Aorta (tissue), 5 donors: ENCODE measurements around the gene RO60. TPM values are rescaled to one million over a fixed set of nuclear protein-coding genes. Genes with fewer than 3 reads are reported as not detected.

Experiments used
- ATAC-seq: fragments of 200-7000 bp; cut with Tn5 transposase; one replicate; pipeline ENCODE4 v1.9.1; 2022; ENCODE audit warnings: moderate library complexity; ENCODE audit not compliant: low FRiP score
- DNase-seq, 2 donors: peaks; one replicate each; pipeline ENCODE4 v3.0.0-alpha.2; 2020
- H3K27ac ChIP-seq, 2 donors: one replicate each; pipeline ENCODE4 v1.5.1; 2013; ENCODE audit warnings: low read length in 2 of 2, mild to moderate bottlenecking in 2 of 2, moderate library complexity in 2 of 2, control low read depth in 1 of 2, inconsistent platforms in 1 of 2, low read depth in 1 of 2
- H3K27me3 ChIP-seq, 2 donors: one replicate each; pipeline ENCODE4 v1.6.1; 2013; ENCODE audit warnings: control low read depth in 1 of 2, low read length in 1 of 2, mild to moderate bottlenecking in 1 of 2, moderate library complexity in 1 of 2; ENCODE audit not compliant: insufficient read depth in 2 of 2, control insufficient read depth in 1 of 2
- H3K36me3 ChIP-seq, 2 donors: one replicate each; pipeline ENCODE4 v1.6.1; 2013; ENCODE audit warnings: control low read depth in 1 of 2, low read length in 1 of 2, mild to moderate bottlenecking in 1 of 2; ENCODE audit not compliant: insufficient read depth in 2 of 2, control insufficient read depth in 1 of 2
- H3K4me1 ChIP-seq, 2 donors: one replicate each; pipeline ENCODE4 v1.6.1; 2013; ENCODE audit warnings: low read length in 2 of 2, control low read depth in 1 of 2, mild to moderate bottlenecking in 1 of 2, moderate library complexity in 1 of 2; ENCODE audit not compliant: insufficient read depth in 2 of 2, control insufficient read depth in 1 of 2
- H3K4me3 ChIP-seq, 2 donors: one replicate each; pipeline ENCODE4 v1.5.1; 2013; ENCODE audit warnings: low read length in 2 of 2, control low read depth in 1 of 2, mild to moderate bottlenecking in 1 of 2
- H3K9me3 ChIP-seq: one replicate; pipeline ENCODE4 v1.6.1; 2013; ENCODE audit warnings: mild to moderate bottlenecking, low read length; ENCODE audit not compliant: control insufficient read depth
- WGBS, 2 donors: extraction: QIAGEN DNeasy Blood & Tissue Kit; methylation state at CpG; one replicate each; pipeline ENCODE4 v1.1.7; 2013; 5-methylcytosine and 5-hydroxymethylcytosine counted together
- intact Hi-C, 2 donors: fragments of 100-400 bp; cut with DNase I; formaldehyde crosslinking; loops; one replicate each; pipeline versions ENCODE4 v1.14.2 to v1.15.0; 2022
- polyA plus RNA-seq, 2 donors: library from polyadenylated mRNA; stranded (reverse); fragments of 200-250 nt; gene quantifications; one replicate each; pipeline ENCODE4 v1.2.3, GENCODE V29; 2013
- total RNA-seq, 2 donors: library from RNA; stranded (reverse); fragmentation: NEBNext Ultra II Directional; extraction: Animal tissue kit (Norgen Biotek cat#: 25700); gene quantifications; one replicate each; pipeline ENCODE4 v1.2.1, GENCODE V29; 2021
- donor health status: healthy with polysubstance abuse.
- donor health status: Bipolar disorder and iron deficiency.
- donor health status: DM: no; HTN: no; CAD: no.
- donor health status: DM: no; HTN: no; CAD: no.
- donor health status: DM: yes; HTN: yes; CAD: no.

RO60 gene
- total and polyA plus RNA-seq, 4 donors, result 6.4 to 71.7 (median 35.4) TPM

DNA sequence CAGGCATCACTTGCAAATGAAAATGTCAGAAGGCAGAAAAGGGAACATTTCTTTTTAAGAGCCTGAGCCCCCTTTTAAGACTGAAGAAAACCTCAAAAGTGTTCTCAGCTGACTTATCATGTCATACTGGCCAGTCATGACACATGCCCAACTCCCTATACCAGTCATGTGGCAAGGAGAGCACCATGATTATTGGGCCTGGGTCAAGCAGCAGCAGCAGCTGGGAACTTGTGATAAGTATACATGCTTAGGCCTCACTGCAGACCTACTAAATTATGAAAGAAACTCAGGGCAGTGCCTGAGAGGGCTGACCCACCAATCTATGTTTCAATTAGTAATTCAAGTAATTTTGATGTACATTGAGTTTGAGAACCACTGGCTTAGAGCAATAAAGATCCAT, 8.6 kb downstream of the RO60 start:
- Histone ChIP-seq H3K27ac (no peak overlapping the region), H3K4me3 (no peak overlapping the region), H3K9me3 (no peaks in the 10 kb centered on the region), H3K36me3 (peaks cover 0 to 3% of the 10 kb centered on the region in 2 donors), H3K27me3 (no peaks in the 10 kb centered on the region), H3K4me1 (peaks cover 2 to 4% of the 10 kb centered on the region in 2 donors)
- intact Hi-C loops, result no loop called here
- DNase-seq (no peak), ATAC-seq (no peak)

DNA sequence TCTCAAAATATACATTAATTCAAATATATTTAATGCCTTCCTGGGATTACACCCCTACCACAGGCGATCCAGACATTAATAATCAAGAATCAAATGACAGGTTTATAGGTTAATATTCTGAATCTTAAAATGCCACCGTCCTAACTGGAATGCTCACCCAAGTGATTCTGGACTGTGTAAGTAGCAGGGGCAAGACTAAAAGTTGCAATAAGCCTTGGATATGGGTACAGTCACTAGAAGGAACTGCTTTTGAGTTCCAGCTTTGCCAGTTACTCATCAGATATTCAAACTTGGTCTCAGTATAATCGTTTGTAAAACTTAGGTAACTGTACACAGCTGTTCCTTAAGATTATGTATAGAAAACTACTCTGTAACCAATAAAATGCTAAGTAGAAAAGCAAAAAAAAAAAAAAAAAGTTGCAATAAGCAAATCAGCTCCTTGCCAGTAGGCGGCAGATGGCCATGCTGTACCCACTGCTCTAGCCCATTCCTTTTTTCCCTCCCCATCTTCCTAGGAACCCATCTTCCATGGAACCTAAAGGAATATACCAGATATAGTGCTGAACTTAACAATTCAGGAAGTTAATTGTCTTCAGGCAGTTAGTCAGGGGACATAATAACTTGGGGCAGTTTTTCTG, 10.5 kb downstream of the RO60 start:
- ATAC-seq (no peak), DNase-seq (no peak)
- peaks cover 0 to 2% of the 10 kb centered on the region in 2 donors for H3K4me1 ChIP-seq
- no peak overlapping the region for H3K4me3 ChIP-seq
- 84 to 87% methylated on average over 4 of the region's 4 CpGs for WGBS, 2 donors
- intact Hi-C loops, result no loop called here
- no peaks in the 10 kb centered on the region for H3K9me3 ChIP-seq
- H3K27me3 ChIP-seq, result no peaks in the 10 kb centered on the region
- no peak overlapping the region for H3K27ac ChIP-seq
- peaks cover 0 to 3% of the 10 kb centered on the region in 2 donors for H3K36me3 ChIP-seq

DNA sequence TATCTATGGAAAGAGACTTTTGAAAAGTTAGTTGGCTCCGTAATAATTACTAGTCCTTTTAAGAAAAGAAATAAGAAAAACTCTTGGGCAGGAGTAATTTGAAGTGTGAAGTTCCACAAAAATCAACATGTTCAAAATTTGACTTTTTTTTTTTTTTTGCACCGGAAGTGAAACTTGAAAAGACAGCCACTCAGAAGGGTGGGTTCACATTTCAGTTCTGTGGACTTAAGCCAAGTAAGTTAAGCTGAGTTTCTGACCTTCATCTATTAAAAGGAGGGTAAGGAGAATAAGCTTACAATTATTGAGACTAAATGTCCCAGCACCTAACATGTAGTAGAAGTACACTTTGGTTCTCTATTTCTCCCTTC, 11.0 kb downstream of the RO60 start:
- intact Hi-C loops, result no loop called here
- H3K36me3 ChIP-seq, result peaks cover 0 to 3% of the 10 kb centered on the region in 2 donors
- no peak overlapping the region for H3K4me3 ChIP-seq
- H3K4me1 ChIP-seq, result peaks cover 0 to 2% of the 10 kb centered on the region in 2 donors
- DNase-seq (no peak), ATAC-seq (no peak)
- H3K27me3 ChIP-seq, result no peaks in the 10 kb centered on the region
- no peaks in the 10 kb centered on the region for H3K9me3 ChIP-seq
- 65 to 71% methylated on average over 2 of the region's 2 CpGs for WGBS, 2 donors
- H3K27ac ChIP-seq, result no peak overlapping the region

DNA sequence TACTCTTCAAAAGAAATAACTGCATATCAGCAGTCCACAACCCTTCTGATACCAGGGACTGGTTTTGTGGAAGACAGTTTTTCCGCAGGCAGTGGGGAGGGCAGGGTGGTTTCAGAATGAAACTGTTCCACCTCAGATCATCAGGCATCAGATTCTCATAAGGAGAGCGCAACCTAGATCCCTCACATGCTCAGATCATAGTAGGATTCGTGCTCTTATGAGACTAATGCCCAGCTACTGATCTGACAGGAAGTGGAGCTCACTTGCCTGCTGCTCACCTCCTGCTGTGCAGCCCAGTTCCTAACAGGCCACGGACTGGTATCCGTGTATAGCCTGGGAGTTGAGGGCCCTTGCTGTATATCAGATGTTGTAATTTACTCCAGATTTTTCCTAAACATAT, 11.5 kb downstream of the RO60 start:
- Histone ChIP-seq H3K27me3 (no peaks in the 10 kb centered on the region), H3K27ac (no peak overlapping the region), H3K4me1 (peaks cover 0 to 2% of the 10 kb centered on the region in 2 donors), H3K36me3 (peaks cover 0 to 3% of the 10 kb centered on the region in 2 donors), H3K9me3 (no peaks in the 10 kb centered on the region), H3K4me3 (no peak overlapping the region)
- DNase-seq (no peak), ATAC-seq (no peak)
- 61 to 69% methylated on average over 5 of the region's 5 CpGs for WGBS, 2 donors
- intact Hi-C loops, result no loop called here

DNA sequence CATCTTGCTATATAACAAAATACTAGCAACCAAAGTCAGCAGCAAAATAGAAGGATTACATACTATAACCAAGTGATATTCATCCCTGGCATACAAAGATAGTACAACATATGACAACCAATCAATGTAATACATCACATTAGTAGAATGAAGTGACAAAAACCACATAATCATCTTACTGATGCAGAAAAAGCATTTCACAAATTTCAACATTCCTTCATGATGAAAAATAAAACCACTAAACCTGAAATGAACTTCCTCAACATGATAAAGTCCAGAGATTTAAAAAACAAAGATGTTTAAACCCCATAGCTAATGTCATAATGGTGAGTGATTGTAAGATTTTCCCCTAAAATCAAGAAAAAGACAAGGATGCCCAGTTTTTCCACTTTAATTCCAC, 18.6 kb downstream of the RO60 start:
- ATAC-seq (no peak), DNase-seq (no peak)
- Histone ChIP-seq H3K36me3 (peaks cover 0 to 4% of the 10 kb centered on the region in 2 donors), H3K27me3 (no peaks in the 10 kb centered on the region), H3K4me3 (no peak overlapping the region), H3K4me1 (no peaks in the 10 kb centered on the region), H3K9me3 (no peaks in the 10 kb centered on the region), H3K27ac (no peak overlapping the region)
- intact Hi-C loops, result no loop called here

GRCh38 chr1:193079187-193079586, 19.8 kb downstream of the RO60 start:
- intact Hi-C loops, result no loop called here
- no peaks in the 10 kb centered on the region for H3K4me1 ChIP-seq
- 92 to 95% methylated on average over 3 of the region's 3 CpGs for WGBS, 2 donors
- H3K9me3 ChIP-seq, result no peaks in the 10 kb centered on the region
- peaks cover 0 to 9% of the 10 kb centered on the region in 2 donors for H3K36me3 ChIP-seq
- DNase-seq (no peak), ATAC-seq (no peak)
- no peak overlapping the region for H3K4me3 ChIP-seq
- no peak overlapping the region for H3K27ac ChIP-seq
- H3K27me3 ChIP-seq, result no peaks in the 10 kb centered on the region

GRCh38 chr1:193083365-193084088, 24.1 kb downstream of the RO60 start:
- Histone ChIP-seq H3K9me3 (no peaks in the 10 kb centered on the region), H3K27ac (no peak overlapping the region), H3K4me3 (no peak overlapping the region), H3K27me3 (no peaks in the 10 kb centered on the region), H3K4me1 (no peaks in the 10 kb centered on the region), H3K36me3 (peaks cover 0 to 7% of the 10 kb centered on the region in 2 donors)
- DNase-seq (no peak), ATAC-seq (no peak)
- intact Hi-C loops, result no loop called here
- 88 to 89% methylated on average over 6 of the region's 6 CpGs for WGBS, 2 donors

- DNase-seq (no peak), ATAC-seq (no peak)
- Histone ChIP-seq H3K4me1 (no peaks in the 10 kb centered on the region), H3K9me3 (no peaks in the 10 kb centered on the region), H3K36me3 (peaks cover 0 to 7% of the 10 kb centered on the region in 2 donors), H3K27me3 (no peaks in the 10 kb centered on the region), H3K4me3 (no peak overlapping the region), H3K27ac (no peak overlapping the region)
- intact Hi-C loops, result no loop called here
- WGBS, 2 donors, result 24 to 40% methylated on average over 1 of the region's 1 CpG
These were observed 25.9 kb downstream of the RO60 start for GRCh38 chr1:193085263-193085662.

GRCh38 chr1:193086342-193086741, 26.9 kb downstream of the RO60 start:
- H3K4me3 ChIP-seq, result no peak overlapping the region
- H3K4me1 ChIP-seq, result no peaks in the 10 kb centered on the region
- H3K36me3 ChIP-seq, result peaks cover 0 to 7% of the 10 kb centered on the region in 2 donors
- intact Hi-C loops, result no loop called here
- 85 to 88% methylated on average over 3 of the region's 3 CpGs for WGBS, 2 donors
- no peak overlapping the region for H3K27ac ChIP-seq
- ATAC-seq (no peak), DNase-seq (no peak)
- H3K9me3 ChIP-seq, result no peaks in the 10 kb centered on the region
- H3K27me3 ChIP-seq, result no peaks in the 10 kb centered on the region
